H7 (cell line): ENCODE measurements around the gene KLK6. TPM values are rescaled to one million over a fixed set of nuclear protein-coding genes. Genes with fewer than 3 reads are reported as not detected.
A peak's percentile ranks its signal among the peaks of the same experiment; 100 is the strongest.

ENCODE experiments used
- DNase-seq: peaks from one replicate; pipeline ENCODE4 v3.0.0; 2012
- H3K27me3 ChIP-seq: 2 replicates; pipeline ENCODE4 v1.6.0; 2011; ENCODE audit warnings: mild to moderate bottlenecking, low read length; ENCODE audit not compliant: control insufficient read depth, insufficient read depth
- H3K36me3 ChIP-seq: replicated peaks from 2 replicates; pipeline ENCODE4 v1.5.1; 2011; ENCODE audit warnings: low read length; ENCODE audit not compliant: control insufficient read depth, insufficient read depth
- H3K4me3 ChIP-seq: 2 replicates; pipeline ENCODE4 v1.5.1; 2011; ENCODE audit warnings: low read depth, mild to moderate bottlenecking, control low read depth, low read length, moderate library complexity; ENCODE audit not compliant: insufficient read depth
- total RNA-seq: library from RNA; depleted of rRNA; stranded (reverse); fragments of >200 nt; shearing (Covaris generic); gene quantifications from 2 replicates; pipeline ENCODE4 v1.2.3, GENCODE V29; 2014; rRNA removed

KLK6 gene
- total RNA-seq, 1 experiment from 2014 or later = 0.38 TPM

DNA sequence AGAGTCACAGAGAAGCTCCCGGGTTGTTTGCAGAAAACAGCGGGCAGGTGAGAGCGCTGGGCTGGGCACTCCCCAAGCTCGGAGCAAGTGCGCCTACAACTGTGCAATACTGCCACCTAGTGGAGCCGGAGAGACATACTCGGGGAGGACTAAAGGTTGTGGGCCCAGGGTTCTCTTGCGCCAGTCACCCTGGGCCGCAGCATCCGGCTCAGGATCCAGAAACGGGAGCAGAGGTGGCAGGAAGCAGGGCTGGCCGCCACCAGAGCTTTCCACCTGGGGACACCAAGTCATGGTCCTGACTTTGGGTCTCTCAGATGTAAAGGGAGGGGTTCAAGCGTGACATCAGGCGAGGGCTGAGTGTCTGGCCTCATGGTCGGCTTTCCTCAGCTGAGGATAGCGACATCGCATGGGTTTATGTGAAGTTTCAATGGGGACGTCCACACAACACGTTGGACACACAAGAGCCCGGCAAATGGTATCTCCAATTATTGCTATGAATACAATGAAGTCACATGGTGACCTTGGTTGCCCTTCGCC lies 47.0 kb downstream of the KLK6 start:
- no peaks in the 10 kb centered on the region for H3K36me3 ChIP-seq
- H3K4me3 ChIP-seq = no peak overlapping the region
- H3K27me3 ChIP-seq = no peaks in the 10 kb centered on the region; the same call in 1 of the 2 replicates
- DNase-seq = peak; percentile 89

DNA sequence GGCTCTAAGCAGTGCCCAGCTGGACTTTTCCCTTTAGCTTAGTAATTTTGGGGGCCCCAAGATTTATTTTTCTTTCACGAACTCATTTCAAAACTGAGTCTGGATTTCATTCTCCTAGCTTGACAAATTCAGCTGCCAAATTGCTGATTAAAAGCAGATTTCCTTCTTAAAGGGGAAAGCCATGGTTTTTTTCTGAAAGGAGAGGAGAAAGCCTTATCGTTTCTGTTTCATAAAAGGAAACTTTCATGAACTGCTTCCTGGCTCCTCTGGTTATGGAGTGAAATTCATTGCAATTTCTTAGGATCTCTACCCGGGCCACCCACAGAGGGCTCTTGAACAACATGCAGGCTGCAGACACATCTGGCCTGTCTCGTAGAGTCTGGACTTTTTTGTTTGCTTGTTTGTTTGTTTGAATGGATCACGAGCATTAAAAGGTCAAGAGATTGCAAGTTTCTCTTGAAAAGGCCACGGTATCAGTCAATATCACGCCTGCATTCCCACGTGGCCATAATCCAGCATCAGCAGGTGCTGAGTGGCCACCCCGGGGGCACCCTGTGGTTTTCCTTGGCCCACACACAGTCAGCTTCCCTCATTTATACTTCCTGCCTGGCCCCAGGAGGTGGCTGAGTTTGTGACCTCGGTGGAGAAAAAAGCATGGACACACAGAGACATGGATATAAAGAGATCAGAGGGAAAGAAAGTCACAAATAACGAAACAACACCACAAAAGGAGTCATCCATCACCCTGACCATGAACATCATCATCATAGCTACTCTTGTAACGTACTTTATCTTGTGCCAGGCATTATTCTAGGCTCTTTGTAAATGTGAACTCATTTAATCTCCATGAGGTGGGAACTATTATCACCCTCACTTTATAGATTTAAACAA lies 47.7 kb downstream of the KLK6 start:
- Histone ChIP-seq H3K36me3 (no peaks in the 10 kb centered on the region), H3K4me3 (no peak overlapping the region), H3K27me3 (no peaks in the 10 kb centered on the region; the same call in 1 of the 2 replicates)
- peak; percentile 45 for DNase-seq

DNA sequence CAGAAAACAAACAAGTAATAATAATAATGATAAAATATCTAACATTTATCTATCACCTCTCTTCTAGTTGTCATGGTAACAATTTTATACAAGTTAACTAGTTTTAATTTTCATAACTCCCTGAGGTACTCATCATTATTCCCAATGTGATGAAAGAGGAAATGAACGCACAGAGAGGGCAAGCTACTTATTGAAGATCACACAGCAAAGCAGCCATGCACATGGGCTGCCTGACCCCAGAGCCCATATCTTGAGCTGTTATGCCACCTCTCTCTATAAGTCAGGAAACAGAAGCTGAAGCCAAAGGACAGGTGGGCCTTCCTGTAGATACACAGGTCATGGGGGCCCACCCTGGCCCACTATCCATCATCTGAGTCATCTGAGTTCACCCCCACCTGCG lies 53.3 kb downstream of the KLK6 start:
- Histone ChIP-seq H3K4me3 (no peak overlapping the region), H3K36me3 (no peaks in the 10 kb centered on the region), H3K27me3 (peaks cover 26% of the 10 kb centered on the region)
- no peak for DNase-seq

DNA sequence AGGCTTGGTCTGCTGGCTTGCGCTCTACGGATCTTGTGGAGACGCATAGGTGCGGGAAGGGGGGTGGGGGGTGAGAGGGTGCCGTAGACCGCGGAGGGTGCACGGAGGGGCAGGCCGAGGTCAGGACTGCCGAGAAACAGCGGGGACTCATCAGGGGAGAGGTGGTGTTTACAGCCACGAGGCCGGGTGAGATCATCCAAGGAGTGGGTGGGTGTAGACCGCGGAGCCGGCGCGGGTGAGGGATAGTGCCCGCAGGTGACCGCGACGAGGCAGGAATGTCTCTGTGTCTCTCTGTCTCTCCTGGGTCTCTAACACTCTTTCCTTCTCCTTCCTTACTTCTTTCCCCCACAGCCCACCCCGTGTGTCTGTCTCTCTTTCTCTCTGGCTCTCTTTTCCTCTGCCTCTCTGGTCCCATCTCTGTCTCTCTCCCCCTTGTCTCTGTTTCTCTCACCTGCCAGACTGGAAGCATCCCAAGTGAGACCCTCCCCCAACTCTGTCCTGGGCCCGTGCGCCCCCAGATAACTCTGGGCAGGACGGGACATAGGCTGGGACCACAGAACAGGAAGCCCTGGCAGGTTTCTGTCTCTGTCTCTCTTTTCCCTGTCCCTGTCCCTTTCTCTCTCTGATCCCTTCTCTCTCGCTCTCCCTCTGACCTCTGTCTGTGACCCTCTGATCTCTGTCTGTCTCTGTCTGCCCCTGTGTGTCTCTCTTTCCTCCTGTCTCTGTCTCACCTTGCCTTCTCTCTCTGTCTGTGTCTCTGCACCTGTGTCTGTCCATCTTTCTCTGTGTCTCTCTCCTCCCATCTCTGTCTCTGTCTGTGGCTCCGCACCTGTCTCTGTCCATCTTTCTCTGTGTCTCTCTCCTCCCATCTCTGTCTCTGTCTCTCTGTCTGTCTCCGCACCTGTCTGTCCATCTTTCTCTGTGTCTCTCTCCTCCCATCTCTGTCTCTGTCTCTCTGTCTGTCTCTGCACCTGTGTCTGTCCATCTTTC lies 56.4 kb downstream of the KLK6 start:
- DNase-seq = peak; percentile 66
- H3K27me3 ChIP-seq = peaks cover 48% of the 10 kb centered on the region
- peak overlapping the region; percentile 25; the same call in 1 of the 2 replicates for H3K4me3 ChIP-seq
- no peaks in the 10 kb centered on the region for H3K36me3 ChIP-seq

DNA sequence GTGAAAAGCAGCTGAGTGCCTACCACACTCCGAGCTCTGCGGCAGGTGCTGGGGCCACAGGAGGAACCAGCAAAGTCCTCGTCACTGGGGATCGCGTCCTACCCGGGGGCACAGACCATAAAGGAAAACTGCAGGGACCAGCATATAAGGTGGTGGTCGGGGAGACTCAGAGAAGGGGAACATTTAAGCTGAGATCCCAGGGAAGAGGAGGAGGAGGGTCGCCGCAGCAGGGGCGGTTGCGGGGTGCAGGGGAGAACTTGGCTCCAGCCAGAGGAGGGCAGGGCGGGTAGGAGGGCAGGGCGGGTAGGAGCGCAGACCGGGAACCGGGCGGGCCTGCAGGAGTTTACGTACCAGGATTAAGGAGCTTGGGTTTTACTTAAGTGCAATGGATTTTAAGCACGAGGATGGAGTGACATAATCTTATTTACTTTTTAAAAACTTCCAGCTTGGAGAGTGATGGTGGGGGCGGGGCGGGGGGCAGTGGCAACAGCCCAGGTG lies 57.2 kb downstream of the KLK6 start:
- DNase-seq = peak; percentile 70
- H3K27me3 ChIP-seq = peaks cover 49% of the 10 kb centered on the region
- no peaks in the 10 kb centered on the region for H3K36me3 ChIP-seq
- no peak overlapping the region for H3K4me3 ChIP-seq

DNA sequence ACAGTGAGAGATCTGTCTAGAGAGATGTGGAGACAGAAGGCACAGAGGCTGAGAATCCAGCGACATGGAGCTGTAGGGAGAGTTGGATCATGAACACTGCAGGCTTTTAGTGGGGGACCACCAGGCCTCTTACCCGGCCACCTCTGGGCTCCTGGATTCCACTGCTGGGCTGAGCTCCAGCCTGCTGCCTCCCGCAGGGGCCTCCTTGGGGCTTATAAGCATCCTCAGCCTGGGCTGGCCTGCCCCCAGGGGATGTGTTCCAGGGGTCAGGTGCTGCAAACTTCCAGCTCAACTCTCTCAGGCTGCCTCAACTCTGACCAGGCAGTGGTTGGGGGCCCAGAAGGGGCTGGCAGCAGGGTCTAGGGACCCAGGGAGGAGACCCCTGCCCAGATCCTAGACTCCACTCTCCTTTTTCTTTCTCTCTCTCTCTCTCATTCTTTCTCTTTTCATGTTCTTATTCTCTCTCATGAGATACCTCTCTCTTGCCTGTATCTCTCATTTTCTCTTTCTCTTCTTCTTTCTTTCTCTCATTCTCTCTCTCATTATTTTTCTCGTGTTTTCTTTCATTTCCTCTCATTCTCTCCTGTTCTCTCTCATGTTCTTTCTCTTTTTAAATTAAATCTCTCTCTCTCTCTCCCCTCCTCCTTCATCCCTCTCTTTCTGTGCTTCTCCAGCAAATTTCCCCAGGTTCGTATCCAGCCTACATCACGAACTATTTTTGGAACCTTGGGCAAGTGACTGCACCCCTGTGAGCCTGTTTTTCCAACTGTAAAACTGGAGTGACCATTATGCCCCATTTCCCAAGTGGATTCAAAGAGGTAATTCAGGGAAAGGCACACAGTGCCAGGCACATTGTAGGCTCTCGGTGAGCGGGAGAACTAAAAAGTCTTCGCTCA lies 57.9 kb downstream of the KLK6 start, which contains the start of gene KLK4:
KLK4 (minus strand) TSS at position 190 of the 896 bp plus-strand sequence. CDS start 657 bp downstream, outside the sequence.
- Histone ChIP-seq H3K27me3 (peaks cover 51% of the 10 kb centered on the region), H3K4me3 (no peak within 1 kb of the TSS), H3K36me3 (no peaks in the 10 kb centered on the region)
- peak; percentile 46 for DNase-seq

DNA sequence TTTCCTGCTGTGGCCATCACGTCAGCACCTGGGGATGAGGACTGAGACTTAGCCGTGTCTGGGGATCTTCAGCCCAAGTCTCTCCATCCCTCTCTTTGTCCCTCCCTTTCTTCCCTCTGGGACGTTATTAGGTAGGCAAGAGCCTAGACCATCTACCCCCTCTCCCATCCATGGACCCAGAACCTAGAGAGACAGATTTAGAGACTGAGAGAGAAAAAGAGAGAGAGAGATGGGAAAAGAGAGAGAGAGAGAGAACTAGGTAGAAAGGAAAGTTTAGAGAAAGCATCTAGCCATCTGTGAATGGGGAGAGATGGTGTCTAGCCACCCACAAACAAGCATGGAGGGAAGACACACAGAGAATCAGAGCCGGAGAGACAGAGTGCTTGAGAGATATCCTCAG lies 58.7 kb downstream of the KLK6 start:
- no peak overlapping the region for H3K4me3 ChIP-seq
- peaks cover 51% of the 10 kb centered on the region for H3K27me3 ChIP-seq
- no peaks in the 10 kb centered on the region for H3K36me3 ChIP-seq
- no peak for DNase-seq

DNA sequence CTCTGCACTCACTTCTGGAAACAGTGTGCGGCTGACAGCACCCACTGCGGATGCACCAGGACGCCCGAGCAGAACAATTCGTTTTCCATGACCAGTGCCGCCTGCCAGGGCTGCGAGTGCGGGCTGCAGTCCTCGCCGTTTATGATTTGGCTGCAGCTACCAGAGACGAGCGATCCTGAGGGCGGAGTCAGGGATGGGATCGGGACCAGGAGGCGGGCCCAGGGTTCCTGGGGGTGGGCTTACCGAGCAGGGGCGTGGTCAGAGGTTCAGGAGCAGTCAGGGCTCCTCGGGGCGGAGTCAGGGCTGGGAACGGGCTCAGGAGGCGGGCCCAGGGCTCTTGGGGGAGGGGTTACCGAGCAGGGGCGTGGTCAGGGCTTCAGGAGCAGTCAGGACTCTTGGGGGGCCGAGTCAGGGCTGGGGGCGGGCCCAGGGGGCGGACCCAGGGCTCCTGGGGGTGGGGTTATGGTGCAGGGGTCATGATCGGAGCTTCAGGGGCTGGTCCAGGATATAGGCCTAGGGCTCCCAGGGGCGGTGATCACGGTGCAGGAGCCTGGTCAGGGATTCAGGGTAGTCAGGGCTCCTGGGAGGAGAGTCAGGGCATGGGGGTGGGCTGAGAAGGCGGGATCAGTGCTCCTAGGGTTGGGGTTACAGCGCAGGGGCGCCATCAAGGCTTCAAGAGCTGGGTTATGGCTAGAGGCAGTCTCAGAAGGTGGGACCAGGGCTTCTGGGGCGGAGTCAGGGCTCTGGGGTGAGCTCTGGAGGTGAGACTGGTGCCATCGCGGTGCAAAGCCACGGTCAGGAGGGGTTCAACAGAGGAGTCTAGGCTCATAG lies 59.9 kb downstream of the KLK6 start:
- H3K36me3 ChIP-seq = no peaks in the 10 kb centered on the region
- peaks cover 50% of the 10 kb centered on the region for H3K27me3 ChIP-seq
- peak; percentile 99 for DNase-seq
- peak overlapping the region; percentile 41 for H3K4me3 ChIP-seq

Other genes with a start within 250 kb of the KLK6 start
- gene SHANK1, start 249.8 kb downstream of the KLK6 start, total RNA-seq = 0.35 and 0.67 TPM in 2 replicates
- gene CLEC11A, start 246.2 kb downstream of the KLK6 start, total RNA-seq = 4.7 and 7.1 TPM in 2 replicates
- gene GPR32, start 199.1 kb downstream of the KLK6 start, total RNA-seq = not detected in 2 replicates
- not detected in 2 replicates for gene ACP4, start 179.2 kb downstream of the KLK6 start, total RNA-seq
- gene KLK1, start 145.8 kb downstream of the KLK6 start, total RNA-seq = not detected in 2 replicates
- gene KLK15, start 136.0 kb downstream of the KLK6 start, total RNA-seq = not detected in 2 replicates
- gene KLK3, start 114.7 kb downstream of the KLK6 start, total RNA-seq = not detected in 2 replicates
- gene KLK2, start 96.2 kb downstream of the KLK6 start, total RNA-seq = not detected in 2 replicates
- gene KLK4, start 58.2 kb downstream of the KLK6 start, total RNA-seq = not detected in 2 replicates
- gene KLK5, start 16.6 kb downstream of the KLK6 start, total RNA-seq = 1.7 TPM in 1 of 2 replicates, not detected in the other
- 0.24 and 1.1 TPM in 2 replicates for gene KLK7, start 14.3 kb upstream of the KLK6 start, total RNA-seq
- 6.4 and 11.0 TPM in 2 replicates for gene KLK8, start 32.0 kb upstream of the KLK6 start, total RNA-seq
- 0.14 and 2.4 TPM in 2 replicates for gene KLK10, start 50.1 kb upstream of the KLK6 start, total RNA-seq
- gene KLK11, start 57.0 kb upstream of the KLK6 start, total RNA-seq = not detected in 2 replicates
- not detected in 2 replicates for gene KLK12, start 65.4 kb upstream of the KLK6 start, total RNA-seq
- gene KLK13, start 95.5 kb upstream of the KLK6 start, total RNA-seq = 2.0 and 3.0 TPM in 2 replicates
- gene KLK14, start 113.3 kb upstream of the KLK6 start, total RNA-seq = not detected in 2 replicates
- 12.9 and 15.3 TPM in 2 replicates for gene CTU1, start 138.8 kb upstream of the KLK6 start, total RNA-seq
- not detected in 2 replicates for gene SIGLEC9, start 155.3 kb upstream of the KLK6 start, total RNA-seq
- not detected in 2 replicates for gene SIGLEC7, start 172.7 kb upstream of the KLK6 start, total RNA-seq